K562 (cell line): Measurements from ENCODE around the gene HACL1. TPM values are rescaled to one million over a fixed set of nuclear protein-coding genes. Genes with fewer than 3 reads are reported as not detected.

Experiments used
- ATAC-seq: fragments of 200-7000 bp; cut with Tn5 transposase; 3 replicates; pipeline ENCODE4 v1.9.1; 2020; ENCODE audit warnings: moderate library complexity
- BruUV-seq: library from RNA; stranded (reverse); fragments of 400-500 nt; replicated peaks from 2 replicates; lab custom pipeline; 2021; lab: Mats Ljungman, UMichigan
- CTCF ChIA-PET: fragments of 300-600 bp; formaldehyde crosslinking; extraction: SDS; loops from one replicate; lab custom pipeline; 2021; ENCODE audit warnings: low intra/inter-chr PET ratio; lab: Yijun Ruan, JAX
- POLR2A ChIA-PET: fragments of 300-600, 350-650 bp; sonication (Branson Sonifier 250); formaldehyde crosslinking; extraction: SDS; loops from one replicate; lab custom pipeline; 2021; ENCODE audit warnings: antibody characterized with exemption, inconsistent platforms; lab: Yijun Ruan, JAX
- DNase-seq, 4 experiments: peaks; one replicate each; pipeline versions ENCODE4 v3.0.0 to v3.0.0-alpha.2; 2011 to 2018; ENCODE audit warnings: low spot score in 3 of 4, mixed read lengths in 3 of 4; ENCODE audit errors: extremely low read depth in 1 of 4
- FAIRE-seq: peaks from 2 replicates; lab custom pipeline; 2011; peaks lifted over from hg19 to GRCh38; lab: Jason Lieb, UNC
- H2AFZ ChIP-seq: 2 replicates; pipeline ENCODE4 v1.6.0; 2011; ENCODE audit warnings: low read depth, low read length, control low read depth, inconsistent platforms
- H3K27ac ChIP-seq: fragments of 200-600 bp; 3 replicates; pipeline ENCODE4 v1.8.0; 2011; ENCODE audit warnings: low read depth, mild to moderate bottlenecking, control low read depth, inconsistent platforms, low read length, moderate library complexity, mixed read lengths; ENCODE audit errors: extremely low read depth
- H3K27me3 ChIP-seq, 2 experiments: fragments of 300-600 bp in 1 of 2; 2 replicates in 1 of 2; 3 replicates in 1 of 2; pipeline versions ENCODE4 v1.6.0 to v1.8.0; 2011; ENCODE audit warnings: inconsistent platforms in 2 of 2, low read length in 2 of 2, mild to moderate bottlenecking in 1 of 2, mixed read lengths in 1 of 2, moderate library complexity in 1 of 2; ENCODE audit not compliant: control insufficient read depth in 2 of 2, insufficient read depth in 2 of 2
- H3K36me3 ChIP-seq: fragments of 300-600 bp; 3 replicates; pipeline ENCODE4 v1.8.0; 2011; ENCODE audit warnings: mild to moderate bottlenecking, low read length, inconsistent platforms; ENCODE audit not compliant: control insufficient read depth, insufficient read depth
- H3K4me1 ChIP-seq, 2 experiments: fragments of 200-600 bp in 1 of 2; replicated peaks in 1 of 2; 2 replicates in 1 of 2; 3 replicates in 1 of 2; pipeline versions ENCODE4 v1.5.1 to v1.8.0; 2011; ENCODE audit warnings: inconsistent platforms in 2 of 2, low read length in 2 of 2, mild to moderate bottlenecking in 1 of 2, mixed read lengths in 1 of 2, moderate library complexity in 1 of 2; ENCODE audit not compliant: control insufficient read depth in 2 of 2, insufficient read depth in 2 of 2
- H3K4me2 ChIP-seq: 2 replicates; pipeline ENCODE4 v1.6.1; 2011; ENCODE audit warnings: low read length, control low read depth, inconsistent platforms, mixed read lengths; ENCODE audit not compliant: insufficient read depth
- H3K4me3 ChIP-seq: fragments of 200-600 bp; sonication (generic), shearing (Covaris generic); 2 replicates; pipeline ENCODE4 v1.5.1; 2016; ENCODE audit warnings: control low read depth, inconsistent platforms
- H3K79me2 ChIP-seq: fragments of 200-600 bp; 3 replicates; pipeline ENCODE4 v1.8.0; 2011; ENCODE audit warnings: low read length, inconsistent platforms; ENCODE audit not compliant: control insufficient read depth, insufficient read depth
- H3K9ac ChIP-seq, 2 experiments: 2 replicates each; pipeline versions ENCODE4 v1.6.0 to v1.6.1; 2011; ENCODE audit warnings: low read depth in 2 of 2, low read length in 2 of 2, control low read depth in 1 of 2, inconsistent platforms in 1 of 2, mild to moderate bottlenecking in 1 of 2, mixed read lengths in 1 of 2; ENCODE audit not compliant: insufficient read depth in 1 of 2
- H3K9me1 ChIP-seq: one replicate; pipeline ENCODE4 v1.6.0; 2011; ENCODE audit warnings: inconsistent platforms, mild to moderate bottlenecking, low read length, moderate library complexity; ENCODE audit not compliant: control insufficient read depth, insufficient read depth
- H3K9me3 ChIP-seq: replicated peaks from 2 replicates; pipeline ENCODE4 v1.5.1; 2011; ENCODE audit warnings: low read depth, low read length, inconsistent platforms; ENCODE audit not compliant: control insufficient read depth, insufficient read depth
- H4K20me1 ChIP-seq: replicated peaks from 2 replicates; pipeline ENCODE4 v1.6.1; 2011; ENCODE audit warnings: low read length, inconsistent platforms, mixed read lengths; ENCODE audit not compliant: control insufficient read depth, insufficient read depth
- KLF10 ChIP-seq: fragments of 250-450 bp; sonication (Bioruptor Pico); IDR thresholded peaks from 2 replicates; pipeline ENCODE4 v1.6.1; 2021; ENCODE audit warnings: matching md5 sums
- NFXL1 ChIP-seq: fragments of 450-650 bp; formaldehyde crosslinking; IDR thresholded peaks from 2 replicates; pipeline ENCODE4 v1.4.0; 2021; ENCODE audit warnings: mild to moderate bottlenecking
- YY1 ChIP-seq, 3 experiments: IDR thresholded peaks; 2 replicates each; pipeline ENCODE4 v1.6.1; 2011; ENCODE audit warnings: low read length in 2 of 3, mild to moderate bottlenecking in 2 of 3, moderate library complexity in 2 of 3, borderline replicate concordance in 1 of 3, control low read depth in 1 of 3, low read depth in 1 of 3; ENCODE audit not compliant: insufficient read depth in 3 of 3, insufficient replicate concordance in 2 of 3, control insufficient read depth in 1 of 3, insufficient read length in 1 of 3; ENCODE audit errors: extremely low read depth in 1 of 3
- ZNF212 ChIP-seq: fragments of 450-650 bp; formaldehyde crosslinking; IDR thresholded peaks from 2 replicates; pipeline ENCODE4 v1.4.0; 2020; ENCODE audit warnings: mild to moderate bottlenecking
- WGBS: fragments of 100-300 bp; shearing (Covaris generic); methylation state at CpG from one replicate; pipeline ENCODE4 v1.1.6; 2016; ENCODE audit warnings: low coverage, mixed read lengths; ENCODE audit not compliant: insufficient coverage; ENCODE audit errors: missing lambda C conversion rate; 5-methylcytosine and 5-hydroxymethylcytosine counted together
- in situ Hi-C: fragments of 300-500 bp; cut with MboI; formaldehyde crosslinking; loops from 4 replicates; pipeline ENCODE4 v1.15.0; 2018; ENCODE audit warnings: inconsistent platforms, mixed read lengths
- intact Hi-C: fragments of 100-400 bp; cut with micrococcal nuclease; formaldehyde crosslinking; loops from 2 replicates; pipeline ENCODE4 v1.14.2; 2022
- polyA plus RNA-seq, 8 experiments: library from polyadenylated mRNA; depleted of rRNA in 4 of 8; stranded (reverse) in 5 of 8; unstranded in 3 of 8; fragments of >200 nt; fragmentation: Nextera tagmentation in 2 of 8; fragmentation: Illumina TruSeq in 1 of 8; extraction: Ambion mirVana in 2 of 8; extraction: Trizol in 1 of 8; gene quantifications; 2 replicates each; pipeline versions ENCODE4 v1.2.1 to v1.2.3, GENCODE V29; 2011 to 2014; ENCODE audit warnings: inconsistent platforms in 1 of 8, missing spikeins in 1 of 8
- total RNA-seq, 7 experiments: library from RNA; depleted of rRNA in 6 of 7; stranded (reverse); fragments of >200 nt in 6 of 7; fragmentation: Illumina TruSeq in 2 of 7; extraction: Trizol in 2 of 7; gene quantifications; 2 replicates each; pipeline versions ENCODE4 v1.2.1 to v1.2.3, GENCODE V29; 2011 to 2021; ENCODE audit warnings: low replicate concordance in 1 of 7
- TF ChIP-seq, protein P1 (sequence below): fragments of 250-450 bp; sonication (Bioruptor Pico); IDR thresholded peaks from 2 replicates; pipeline ENCODE4 v1.8.0; 2022; ENCODE audit warnings: inconsistent platforms

The HACL1 gene
- total and polyA plus RNA-seq, 9 of the 15 experiments (the other 6 are each of a cell fraction or from before 2014, with no cell fraction given), result 18.9 to 61.5 (median 30.5) TPM

- TF ChIP-seq, protein P1, sequence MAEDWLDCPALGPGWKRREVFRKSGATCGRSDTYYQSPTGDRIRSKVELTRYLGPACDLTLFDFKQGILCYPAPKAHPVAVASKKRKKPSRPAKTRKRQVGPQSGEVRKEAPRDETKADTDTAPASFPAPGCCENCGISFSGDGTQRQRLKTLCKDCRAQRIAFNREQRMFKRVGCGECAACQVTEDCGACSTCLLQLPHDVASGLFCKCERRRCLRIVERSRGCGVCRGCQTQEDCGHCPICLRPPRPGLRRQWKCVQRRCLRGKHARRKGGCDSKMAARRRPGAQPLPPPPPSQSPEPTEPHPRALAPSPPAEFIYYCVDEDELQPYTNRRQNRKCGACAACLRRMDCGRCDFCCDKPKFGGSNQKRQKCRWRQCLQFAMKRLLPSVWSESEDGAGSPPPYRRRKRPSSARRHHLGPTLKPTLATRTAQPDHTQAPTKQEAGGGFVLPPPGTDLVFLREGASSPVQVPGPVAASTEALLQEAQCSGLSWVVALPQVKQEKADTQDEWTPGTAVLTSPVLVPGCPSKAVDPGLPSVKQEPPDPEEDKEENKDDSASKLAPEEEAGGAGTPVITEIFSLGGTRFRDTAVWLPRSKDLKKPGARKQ (CRISPR knock-in tag), result no peak
- TF ChIP-seq ZNF212 (CRISPR knock-in tag) (no peak), YY1 (IDR thresholded peaks at IDR 0.05; ENCODE audit: borderline replicate concordance in 1 of 3, control insufficient read depth in 1 of 3, extremely low read depth in 1 of 3, insufficient read depth in 3 of 3, insufficient read length in 1 of 3, insufficient replicate concordance in 2 of 3, low read depth in 1 of 3, low read length in 2 of 3) (no peak)
These were observed 49.5 kb downstream of the HACL1 start (continued) for GRCh38 chr3:15551902-15552301.

DNA sequence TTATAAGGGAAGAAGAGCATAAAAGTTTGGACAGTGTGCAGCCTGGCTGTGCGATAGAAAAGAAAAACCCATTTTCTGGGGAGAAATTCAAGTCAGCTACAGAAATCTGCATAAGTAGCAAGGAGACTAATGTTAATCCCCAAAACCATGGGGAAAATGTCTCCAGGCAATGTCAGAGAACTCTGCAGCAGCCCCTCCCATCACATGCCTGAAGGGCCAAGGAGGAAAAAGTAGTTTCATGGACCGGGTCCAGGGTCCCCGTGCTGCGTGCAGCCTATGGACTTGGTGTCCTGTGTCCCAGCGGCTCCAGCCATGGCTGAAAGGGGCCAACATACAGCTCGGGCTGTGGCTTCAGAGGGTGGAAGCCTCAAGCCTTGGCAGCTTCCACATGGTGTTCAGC, 51.5 kb downstream of the HACL1 start:
- no peaks in the 10 kb centered on the region for H3K79me2 ChIP-seq
- no peak overlapping the region for H2AFZ ChIP-seq
- H3K9me1 ChIP-seq, result no peaks in the 10 kb centered on the region
- FAIRE-seq (no peak), DNase-seq (no peak), ATAC-seq (no peak)
- no peak overlapping the region for H3K4me2 ChIP-seq
- ChIA-PET POLR2A (no interaction called here), CTCF (no interaction called here)
- no TSS peak for BruUV-seq
- H3K9me3 ChIP-seq, result no peaks in the 10 kb centered on the region
- H3K9ac ChIP-seq, result no peak overlapping the region
- in situ Hi-C loops, result loop anchor here (5.0 kb wide), 1 partner anchor 433 kb away; no protein-coding TSS in a partner anchor
- intact Hi-C loops, result no loop called here
- TF ChIP-seq KLF10 (CRISPR knock-in tag) (no peak), NFXL1 (CRISPR knock-in tag) (no peak)
- H3K27ac ChIP-seq, result no peak overlapping the region
- no peaks in the 10 kb centered on the region for H3K27me3 ChIP-seq
- 5% methylated on average over 6 of the region's 6 CpGs for WGBS
- peaks cover 0 to 6% of the 10 kb centered on the region in 2 experiments; a peak in 2 of 5 replicates for H3K4me1 ChIP-seq
- H4K20me1 ChIP-seq, result no peaks in the 10 kb centered on the region
- H3K36me3 ChIP-seq, result no peaks in the 10 kb centered on the region
- no peak overlapping the region for H3K4me3 ChIP-seq
